ENCODE measurements around the gene CPLX3.
"Not testable (repeated sequence)": the region's sequence is repeated elsewhere in the genome, so short reads cannot be mapped to it uniquely, and the experiment has no call there.

CPLX3 gene, protein sequence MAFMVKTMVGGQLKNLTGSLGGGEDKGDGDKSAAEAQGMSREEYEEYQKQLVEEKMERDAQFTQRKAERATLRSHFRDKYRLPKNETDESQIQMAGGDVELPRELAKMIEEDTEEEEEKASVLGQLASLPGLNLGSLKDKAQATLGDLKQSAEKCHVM

DNA sequence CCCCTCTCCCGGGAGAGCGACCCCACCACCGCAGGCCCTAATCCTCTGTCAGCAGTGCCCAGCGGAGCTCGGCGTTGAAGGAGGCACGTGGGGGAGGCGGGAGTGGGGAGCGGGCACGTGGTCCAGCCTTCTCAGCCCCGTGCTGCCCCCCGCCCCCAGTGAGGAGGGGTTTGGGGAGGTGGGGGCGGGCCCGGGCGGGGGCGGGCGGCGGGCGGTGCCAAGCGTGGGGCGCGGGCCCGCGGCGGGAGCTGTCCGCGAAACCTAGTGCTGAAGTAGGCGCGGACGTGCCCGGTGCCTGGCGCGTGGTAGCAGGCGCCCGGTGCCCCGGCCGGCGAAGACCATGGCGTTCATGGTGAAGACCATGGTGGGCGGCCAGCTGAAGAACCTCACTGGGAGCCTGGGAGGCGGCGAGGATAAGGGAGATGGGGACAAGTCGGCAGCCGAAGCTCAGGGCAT is at the start of gene CPLX3:
TSS of gene CPLX3 (plus strand) at position 264 of the 456 bp plus-strand sequence. CDS start at position 341, 77 bp downstream.
- no peak for DNase-seq

DNA sequence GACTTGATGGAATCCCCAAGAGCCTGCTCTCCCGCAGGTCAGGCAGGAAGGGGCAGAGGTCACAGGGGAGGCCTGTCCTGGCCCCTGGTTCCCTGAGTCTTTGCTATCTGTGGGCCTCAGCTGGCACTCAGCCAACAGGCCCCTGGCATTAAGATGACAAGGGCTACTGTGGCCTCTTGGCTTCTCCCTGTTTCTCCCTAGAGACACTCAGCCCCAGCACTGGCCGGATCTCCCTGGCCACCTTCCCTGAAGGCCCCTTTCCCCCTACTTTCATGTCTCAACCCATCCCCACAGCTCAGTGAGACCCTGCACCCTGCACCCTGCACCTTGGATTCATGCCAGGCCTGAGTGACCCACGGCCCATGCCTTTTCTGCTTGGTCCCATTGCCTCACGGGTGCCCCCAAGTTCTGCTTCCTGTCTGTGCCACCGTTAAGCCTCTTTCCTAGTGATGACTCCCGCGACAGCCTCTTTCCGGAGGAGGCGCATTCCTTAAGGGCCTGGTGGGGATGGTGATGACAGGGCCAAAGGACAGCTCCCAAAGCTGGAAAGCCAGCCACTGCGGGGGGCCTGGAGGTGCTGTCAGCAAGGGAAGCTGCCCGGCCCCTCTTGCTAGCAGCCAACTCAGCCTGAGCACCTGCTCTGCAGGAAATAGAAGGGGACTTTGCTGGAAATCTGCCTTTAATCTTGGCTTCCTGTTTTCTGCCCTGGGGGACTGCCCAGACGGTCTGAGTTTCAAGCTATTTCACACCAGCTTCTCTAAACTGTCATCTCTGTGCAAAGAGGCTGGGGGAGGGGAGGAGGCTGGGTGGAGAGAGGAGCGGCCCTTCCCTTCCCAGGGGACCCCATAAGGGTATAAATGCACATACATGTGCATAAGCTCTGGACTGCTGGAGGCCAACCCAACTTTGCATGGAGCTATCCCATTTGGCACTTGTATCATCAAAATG is 49.3 kb upstream of the CPLX3 start:
- no peak for DNase-seq

DNA sequence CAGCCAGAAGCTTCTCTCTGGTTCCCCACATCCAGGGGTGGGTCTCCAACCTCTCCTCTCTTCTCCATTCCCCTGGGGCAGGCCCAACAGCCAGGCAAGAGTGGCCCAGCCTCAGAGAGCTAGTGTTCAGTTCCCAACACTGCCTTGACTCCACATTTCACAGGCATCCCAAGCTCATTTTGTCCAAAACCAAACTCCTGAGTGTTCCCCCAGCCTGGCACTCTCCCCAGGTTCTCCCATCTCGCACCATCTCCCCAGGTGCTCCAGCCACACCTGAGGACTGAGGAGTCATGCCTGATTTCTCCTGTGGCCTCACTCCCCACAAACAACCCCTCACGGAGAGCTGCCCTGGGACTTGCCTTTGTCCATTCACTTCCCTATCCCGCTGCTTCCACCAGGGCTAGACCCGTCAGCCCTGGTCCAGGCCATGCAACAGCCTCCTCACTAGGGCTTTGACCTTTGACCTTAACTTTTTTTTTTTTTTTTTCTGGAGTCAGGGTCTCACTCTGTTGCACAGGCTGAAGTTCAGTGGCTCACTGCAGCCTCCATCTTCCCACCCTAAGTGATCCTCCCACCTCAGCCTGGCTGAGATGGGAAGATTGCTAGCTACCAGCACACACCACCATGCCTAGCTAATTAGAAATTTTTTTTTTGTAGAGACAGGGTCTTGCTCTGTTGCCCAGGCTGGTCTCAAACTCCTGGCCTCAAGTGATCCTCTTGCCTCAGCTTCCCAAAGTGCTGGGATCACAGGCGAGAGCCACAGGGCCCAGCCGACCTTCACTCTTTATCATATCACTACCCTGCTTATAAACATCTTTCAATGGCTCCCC is 48.4 kb upstream of the CPLX3 start:
- DNase-seq = no peak

DNA sequence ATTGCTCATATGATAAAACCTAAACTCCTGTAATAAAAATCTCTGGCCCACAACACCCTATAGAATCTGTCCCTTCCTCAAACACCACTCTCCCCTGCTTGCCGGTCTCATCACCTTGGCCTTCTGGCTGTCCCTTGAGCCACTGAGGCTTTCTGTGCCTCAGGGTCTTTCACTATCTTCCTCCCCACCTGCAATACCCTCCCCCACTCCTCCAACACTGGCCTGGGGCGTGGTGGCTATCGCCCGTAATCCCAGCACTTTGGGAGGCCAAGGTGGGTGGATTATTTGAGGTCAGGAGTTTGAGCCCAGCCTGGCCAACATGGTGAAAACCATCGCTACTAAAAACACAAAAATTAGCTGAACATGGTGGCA is 47.8 kb upstream of the CPLX3 start:
- no peak for DNase-seq

DNA sequence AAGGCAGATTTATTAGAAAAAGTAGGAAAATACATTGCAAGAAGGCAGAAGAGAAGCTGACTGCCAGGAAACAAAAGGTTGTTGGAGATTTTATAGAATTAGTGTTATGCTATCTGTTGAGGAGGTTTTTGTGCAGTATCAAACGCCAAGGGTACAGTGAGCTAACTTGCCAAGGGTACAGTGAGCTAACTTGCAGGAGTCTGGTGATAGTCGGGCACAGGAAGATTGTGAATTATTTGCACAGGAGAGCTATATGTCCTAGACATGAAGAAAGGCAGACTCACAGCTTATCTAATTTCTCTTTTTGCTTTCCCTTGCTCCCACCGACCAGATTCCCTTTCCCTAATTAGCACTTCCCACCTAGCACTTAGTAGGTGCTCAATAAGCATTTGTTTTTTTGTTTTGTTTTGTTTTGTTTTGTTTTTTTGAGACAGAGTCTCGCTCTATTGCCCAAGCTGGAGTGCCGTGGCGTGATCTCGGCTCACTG is 47.2 kb upstream of the CPLX3 start:
- DNase-seq = no peak

DNA sequence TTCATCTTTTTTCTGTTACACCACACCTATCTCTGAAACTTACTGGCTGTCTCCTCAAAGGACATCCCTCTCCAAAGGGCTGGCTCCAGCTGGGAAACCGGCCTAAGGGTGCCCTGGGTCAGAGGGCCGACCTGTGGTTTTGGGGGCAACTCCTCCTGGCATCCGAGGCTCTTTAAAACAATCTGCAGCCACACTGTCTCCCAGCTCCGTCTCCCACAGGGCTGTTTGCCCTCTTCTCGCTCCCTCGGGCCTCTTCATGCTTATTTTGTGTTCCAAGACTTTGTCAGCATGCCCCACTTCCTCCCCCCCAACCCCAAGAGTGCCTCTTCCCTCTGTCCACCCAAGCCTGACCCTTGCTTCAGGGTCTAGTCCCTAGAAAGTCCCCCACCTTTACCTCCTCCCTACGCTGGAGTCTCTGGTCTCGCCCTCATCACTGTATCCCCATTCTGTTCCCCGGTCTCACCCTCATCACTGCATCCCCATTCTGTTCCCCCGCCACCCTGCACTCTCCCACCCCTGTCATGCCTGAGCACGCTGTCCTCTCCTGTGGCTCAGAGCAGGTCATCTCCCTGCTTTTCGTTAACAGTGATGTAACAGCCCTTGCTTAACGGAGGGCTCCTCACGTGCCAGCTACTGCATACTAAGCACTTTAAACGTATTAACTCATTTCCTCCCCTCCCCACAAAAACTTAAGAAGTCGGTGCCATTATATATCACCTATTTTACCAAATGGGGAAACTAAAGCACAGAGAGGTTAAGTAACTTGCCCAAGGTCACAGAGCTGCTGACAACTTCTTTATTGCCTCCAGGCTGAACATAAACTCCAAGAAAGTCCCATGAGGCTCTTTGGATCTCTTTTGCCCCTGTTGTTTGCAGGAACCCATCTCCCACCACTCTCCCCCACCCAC is 45.6 kb upstream of the CPLX3 start:
- no peak for DNase-seq

DNA sequence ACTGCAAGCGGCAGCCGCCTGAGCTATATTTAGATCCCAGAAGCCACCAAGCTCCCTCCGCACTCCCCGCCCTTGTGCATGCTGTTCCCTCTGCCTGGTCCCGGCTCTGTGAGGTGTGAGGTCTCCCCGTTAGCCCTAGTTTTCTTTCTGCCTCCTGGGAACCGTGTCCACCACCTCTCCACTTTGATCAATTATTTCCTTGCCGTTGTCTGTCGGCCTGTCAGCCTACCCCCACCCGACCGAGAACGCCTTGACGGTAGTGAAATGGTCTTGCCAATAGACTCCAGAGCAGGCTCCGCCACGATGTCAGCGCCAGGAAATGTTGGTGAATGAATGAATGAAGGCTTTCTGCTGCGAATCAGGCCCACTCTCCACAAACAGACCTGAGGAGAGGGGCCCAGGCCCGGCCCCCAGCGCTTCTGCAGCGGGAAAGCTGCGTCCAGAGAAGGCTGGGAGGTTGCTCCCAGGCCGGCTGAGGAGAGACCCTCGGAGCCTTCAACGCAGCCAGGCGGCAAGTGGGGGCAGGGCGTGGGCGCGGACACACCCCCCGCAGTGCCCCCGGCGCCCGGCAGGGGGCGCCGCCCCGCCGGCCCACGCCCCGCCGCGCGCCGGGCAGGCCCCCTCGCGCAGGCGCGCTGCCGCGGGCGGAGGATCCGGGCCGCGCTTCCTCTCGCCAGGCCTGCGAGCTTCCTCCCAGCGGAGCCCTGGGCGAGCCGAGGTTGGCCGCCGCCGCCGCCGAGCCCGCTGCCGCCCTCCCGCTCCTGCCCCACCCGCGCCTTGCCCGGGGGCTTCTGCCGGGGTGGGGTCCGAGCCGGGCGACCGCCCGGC is 44.8 kb upstream of the CPLX3 start, which contains the start of gene CSK:
TSS of gene CSK (plus strand) at position 650 of the 828 bp plus-strand sequence. CDS start 16,218 bp downstream, outside the sequence.
- peak; percentile 34 for DNase-seq

DNA sequence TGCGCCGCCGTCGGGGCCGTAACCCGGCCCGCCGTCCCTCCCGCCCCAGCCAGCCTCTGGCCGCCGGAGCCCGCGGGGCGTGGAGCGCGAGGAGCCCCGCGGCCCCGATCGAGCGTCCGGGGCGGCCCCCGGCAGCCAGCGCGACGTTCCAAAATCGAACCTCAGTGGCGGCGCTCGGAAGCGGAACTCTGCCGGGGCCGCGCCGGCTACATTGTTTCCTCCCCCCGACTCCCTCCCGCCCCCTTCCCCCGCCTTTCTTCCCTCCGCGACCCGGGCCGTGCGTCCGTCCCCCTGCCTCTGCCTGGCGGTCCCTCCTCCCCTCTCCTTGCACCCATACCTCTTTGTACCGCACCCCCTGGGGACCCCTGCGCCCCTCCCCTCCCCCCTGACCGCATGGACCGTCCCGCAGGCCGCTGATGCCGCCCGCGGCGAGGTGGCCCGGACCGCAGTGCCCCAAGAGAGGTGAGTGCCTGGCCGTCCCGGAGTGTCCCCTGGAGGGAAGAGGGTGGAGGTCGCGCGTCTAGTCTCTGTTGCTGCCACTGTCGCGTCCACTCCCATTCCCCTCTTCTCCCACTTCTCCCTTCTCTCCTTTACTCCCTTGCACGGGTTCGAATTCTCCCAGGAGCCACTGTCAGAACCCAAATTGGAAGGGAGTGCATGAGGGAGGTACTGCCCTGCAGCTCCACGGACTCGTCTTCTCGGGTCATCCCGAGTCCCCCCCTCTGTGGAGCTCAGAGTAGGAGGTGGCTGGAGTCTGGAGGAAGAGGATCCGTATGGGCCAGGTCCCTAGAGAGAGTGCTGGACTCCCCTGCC is 44.0 kb upstream of the CPLX3 start:
- no peak for DNase-seq

DNA sequence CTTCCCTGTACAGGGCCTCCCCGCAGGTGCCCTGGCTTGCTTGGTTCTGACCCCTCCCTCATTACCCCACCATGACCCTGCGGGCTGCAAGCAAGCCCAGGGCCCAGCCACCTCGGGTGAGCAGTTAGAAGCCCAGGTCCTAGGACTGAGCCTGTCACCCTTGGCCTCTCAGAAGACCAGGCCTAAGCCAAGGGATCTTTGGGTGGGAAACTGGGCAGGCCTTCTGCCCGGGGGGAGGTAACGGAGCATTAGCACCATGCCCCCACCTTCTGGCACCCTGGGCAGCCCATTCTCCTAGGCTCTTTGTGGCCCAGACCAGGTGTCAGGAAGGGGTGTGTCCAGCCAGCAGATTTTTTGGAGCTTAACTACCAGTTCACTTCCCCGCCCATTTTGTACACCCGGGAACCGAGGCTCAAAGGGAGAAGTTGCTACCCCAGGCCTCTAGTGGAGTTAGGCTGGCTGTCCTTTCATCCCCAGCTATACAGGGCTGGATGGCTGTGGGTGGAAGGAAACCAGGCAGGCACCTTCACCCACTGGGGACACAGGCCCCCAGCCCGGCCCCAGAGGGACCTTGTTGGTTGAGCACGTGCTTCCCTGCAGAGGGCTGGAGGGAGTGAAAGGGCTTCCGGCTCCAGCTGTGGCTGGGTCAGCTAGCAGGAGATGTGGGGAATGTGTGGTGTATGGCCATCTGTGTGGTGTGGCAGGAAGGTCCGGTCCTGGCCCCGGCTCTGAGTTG is 43.2 kb upstream of the CPLX3 start:
- no peak for DNase-seq

DNA sequence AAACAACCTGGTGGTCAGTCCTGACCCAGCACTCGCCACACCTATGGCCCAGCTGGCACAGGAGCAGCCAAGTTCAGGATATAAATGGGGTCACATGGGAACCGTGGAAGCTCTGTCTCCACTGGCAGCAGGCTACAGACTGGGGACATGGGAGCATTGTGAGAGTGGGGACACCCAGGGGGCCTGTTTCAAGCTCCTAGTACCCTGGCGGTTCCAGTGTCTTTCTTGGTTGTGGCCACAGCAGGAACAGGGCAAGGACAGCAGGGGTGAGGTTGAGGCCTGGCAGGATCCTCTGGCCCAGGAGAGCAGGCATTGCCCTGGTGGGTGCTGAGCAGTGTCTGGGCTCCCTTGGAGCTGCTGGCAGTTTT is 42.6 kb upstream of the CPLX3 start:
- no peak for DNase-seq

DNA sequence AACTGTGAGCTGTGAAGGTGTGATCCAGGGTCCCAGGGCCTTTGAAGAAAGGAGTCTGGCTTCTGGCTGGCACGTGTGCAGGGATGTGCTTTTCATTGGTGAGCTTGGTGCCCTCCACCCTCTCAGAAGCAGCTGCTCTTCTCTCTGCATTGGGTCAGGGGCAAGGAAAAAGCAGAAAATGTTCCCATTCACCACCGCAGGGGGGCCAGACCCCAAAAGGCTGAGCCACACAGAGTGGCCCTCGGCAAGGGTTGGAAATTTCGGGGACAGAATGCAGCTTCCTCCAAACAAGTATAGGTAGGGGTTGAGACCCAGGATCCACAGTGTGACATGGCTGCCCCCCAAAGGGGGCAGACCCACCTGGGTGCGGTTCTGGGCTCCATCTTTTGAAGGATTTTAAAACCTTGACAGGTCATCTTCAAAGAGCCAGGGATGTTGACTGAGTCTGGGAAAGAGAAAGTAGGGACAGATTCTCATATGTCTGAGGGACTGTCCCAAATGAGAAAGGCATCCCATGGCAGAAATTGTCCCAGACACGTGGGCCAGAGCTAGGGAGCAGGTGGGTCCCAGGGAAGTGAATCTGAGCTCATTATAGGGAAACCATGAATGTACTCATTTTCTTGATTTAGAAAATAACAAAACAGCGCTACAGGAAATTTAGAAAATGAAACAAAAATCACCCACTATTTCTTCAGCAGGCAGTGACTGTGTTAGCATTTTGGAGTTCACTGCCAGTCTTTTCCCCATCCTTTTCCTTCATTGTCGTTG is 41.8 kb upstream of the CPLX3 start:
- no peak for DNase-seq

DNA sequence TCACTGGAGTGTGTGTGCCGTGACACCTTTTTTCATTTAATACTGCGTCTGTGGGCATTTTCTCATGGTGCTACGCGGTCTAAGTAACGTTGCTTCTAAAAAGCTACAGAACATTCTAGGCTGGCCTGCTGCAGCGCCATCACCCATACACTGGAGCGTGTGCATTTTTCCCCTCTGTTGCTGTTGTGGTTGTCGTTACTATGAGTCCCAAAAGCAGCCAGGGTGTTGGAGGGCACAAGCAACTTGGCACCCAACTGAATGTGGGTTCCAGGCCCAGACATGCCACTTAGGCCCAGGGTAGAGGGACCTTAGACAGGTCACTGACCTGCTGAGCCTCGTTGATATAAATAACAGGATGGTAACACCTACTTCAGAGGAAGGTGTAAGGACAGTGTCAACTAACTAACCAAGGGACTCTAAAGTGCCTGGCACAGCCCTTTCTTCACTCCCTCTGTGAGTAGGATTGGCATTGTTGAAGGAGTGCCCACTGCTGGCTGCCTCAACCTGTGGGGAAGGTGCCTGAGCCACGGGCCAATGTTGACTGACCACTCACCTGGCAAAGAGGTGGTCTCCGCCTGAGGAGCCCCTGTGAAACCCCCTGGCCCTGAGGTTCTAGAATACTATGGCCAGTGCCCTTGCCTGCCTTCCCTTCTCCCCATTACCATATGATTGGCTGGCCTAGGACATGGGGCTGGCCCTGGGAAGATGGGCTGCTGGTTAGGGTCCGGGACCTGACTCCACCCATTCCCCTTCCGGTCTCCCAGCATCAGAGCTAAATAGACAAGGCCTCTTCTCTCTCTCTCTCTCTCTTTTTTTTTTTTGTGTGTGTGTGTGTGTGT is 41.0 kb upstream of the CPLX3 start:
- no peak for DNase-seq

DNA sequence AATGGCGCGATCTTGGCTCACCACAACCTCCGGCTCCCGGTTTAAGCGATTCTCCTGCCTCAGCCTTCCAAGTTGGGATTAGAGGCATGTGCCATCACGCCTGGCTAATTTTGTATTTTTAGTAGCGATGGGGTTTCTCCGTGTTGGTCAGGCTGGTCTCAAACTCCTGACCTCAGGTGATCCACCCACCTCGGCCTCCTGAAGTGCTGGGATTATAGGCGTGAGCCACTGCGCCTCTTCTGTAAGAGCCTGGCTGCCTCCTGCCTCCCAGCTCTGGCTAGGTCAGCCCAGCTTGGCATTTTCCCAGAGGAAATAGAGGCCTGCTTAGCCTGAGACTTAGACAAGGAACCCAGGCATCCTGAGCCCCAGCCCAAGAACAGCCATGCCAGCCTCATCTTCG is 40.3 kb upstream of the CPLX3 start:
- DNase-seq = not testable (repeated sequence)

DNA sequence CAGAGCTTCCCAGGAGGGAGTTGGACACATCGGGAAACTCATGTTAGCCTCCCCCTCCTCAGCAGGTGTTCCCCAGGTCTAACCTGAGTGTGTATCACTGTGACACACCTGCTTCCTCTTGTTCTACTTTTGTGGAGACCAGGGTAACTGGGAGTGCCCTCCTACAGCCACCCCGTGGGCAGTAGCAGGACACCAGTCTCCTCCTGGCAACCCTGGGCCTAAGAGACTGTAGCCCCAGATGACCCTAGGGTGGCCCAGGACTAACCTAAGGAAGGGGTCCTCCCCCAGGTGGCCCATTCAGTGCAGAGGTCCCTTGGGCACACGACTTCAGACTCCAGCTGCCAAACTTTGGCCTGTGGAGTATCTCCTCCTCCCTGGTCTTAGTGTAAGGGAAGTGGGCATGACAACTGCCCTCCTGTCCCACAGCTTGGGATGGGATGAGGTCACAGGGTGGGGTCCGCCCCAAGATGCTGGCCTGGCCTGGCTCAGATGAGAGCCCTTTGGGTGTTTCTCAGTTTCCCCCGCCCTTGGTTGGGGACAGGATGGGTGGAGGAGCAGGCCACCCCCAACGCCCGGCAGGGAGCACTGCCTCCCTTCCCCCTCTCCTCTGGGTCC is 39.8 kb upstream of the CPLX3 start:
- no peak for DNase-seq

DNA sequence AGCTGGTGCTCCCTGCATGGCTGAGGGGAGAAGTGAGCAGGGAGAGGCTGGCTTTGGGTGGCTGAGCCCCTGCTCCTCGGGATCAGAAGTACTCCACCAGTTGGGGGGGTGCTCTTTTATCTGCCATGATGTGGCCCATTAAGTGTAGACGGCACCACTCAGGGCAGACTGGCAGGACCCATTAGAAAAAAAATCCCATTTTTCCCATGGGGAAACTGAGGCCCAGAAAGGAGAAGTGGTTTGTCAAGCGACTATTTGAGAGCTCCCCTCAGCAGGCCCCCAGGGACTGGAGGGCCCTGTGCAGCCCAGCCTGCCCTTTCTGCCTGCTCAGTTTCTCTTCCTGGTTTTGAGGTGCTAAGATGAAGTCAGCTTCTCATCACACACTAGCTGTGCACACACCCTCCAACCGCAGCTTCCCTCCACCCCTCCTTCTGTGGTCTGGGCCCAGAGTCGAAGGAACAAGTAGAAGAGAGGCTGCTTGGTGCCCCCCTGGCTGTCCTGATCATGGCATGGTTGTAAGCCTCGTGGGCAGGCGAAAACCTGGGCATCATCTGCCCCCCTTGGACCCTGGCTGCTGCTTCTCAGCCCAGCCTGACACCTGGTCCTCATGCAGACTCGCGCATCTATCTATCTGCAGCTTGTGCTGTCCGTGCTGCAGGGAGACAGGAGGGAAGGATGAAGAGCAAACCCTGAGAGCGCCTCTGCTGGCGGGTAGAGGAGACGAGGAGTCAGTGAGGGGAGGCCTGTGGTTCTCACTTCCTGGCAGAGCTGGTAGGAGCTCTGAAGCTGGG is 39.0 kb upstream of the CPLX3 start:
- DNase-seq = no peak

DNA sequence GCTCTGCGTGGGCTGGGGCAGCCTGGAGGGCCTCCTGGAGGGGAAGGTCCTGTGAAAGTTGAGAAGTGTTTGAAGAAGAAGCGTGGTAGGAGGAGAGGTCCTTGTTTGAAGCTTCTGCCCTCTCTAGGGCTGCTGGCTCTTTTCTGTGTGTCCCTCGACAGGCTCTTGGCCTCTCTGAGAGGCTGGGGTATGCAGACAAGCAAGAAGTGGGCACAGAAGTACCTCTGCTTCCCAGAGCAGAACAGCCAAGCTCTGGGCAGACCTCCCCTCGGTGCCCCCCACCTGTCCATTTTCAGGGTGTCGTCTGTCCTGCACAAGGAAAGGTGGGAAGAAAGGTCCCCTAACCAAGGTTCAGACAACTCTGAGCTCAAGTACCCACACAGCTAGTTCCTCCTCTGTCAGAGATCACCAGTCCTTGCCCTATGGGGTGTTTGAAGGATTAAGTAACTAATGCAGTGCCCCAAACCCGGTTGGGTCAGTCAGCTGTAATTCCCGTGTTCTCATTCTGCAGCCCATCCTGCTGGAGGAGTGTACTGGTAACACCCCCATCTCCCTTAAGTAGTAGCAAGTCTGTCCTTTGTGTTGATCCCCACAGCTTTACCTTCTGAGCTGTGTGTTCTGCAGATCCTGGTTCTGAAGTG is 38.3 kb upstream of the CPLX3 start:
- no peak for DNase-seq

Data from NCI-H2029 (cell line).